HG02884 (cell line): Measurements from ENCODE around the gene HNF4A.

ENCODE experiments used
- ATAC-seq: cut with Tn5 transposase; IDR thresholded peaks from one replicate; pipeline ENCODE4 v1.9.1; 2021; ENCODE audit warnings: mild to moderate bottlenecking, moderate library complexity; ENCODE audit not compliant: unreplicated experiment

HNF4A gene

GRCh38 chr20:44404204-44405181 is 49.0 kb downstream of the HNF4A start:
- no peak for ATAC-seq

- no peak for ATAC-seq
Measured at GRCh38 chr20:44405257-44405656, 49.8 kb downstream of the HNF4A start.

- ATAC-seq, result no peak
Measured at GRCh38 chr20:44405785-44406571, 50.5 kb downstream of the HNF4A start.

- ATAC-seq, result no peak
Measured at GRCh38 chr20:44406572-44407137, 51.2 kb downstream of the HNF4A start.

GRCh38 chr20:44407402-44408184 is 52.1 kb downstream of the HNF4A start:
- ATAC-seq, result no peak

GRCh38 chr20:44409132-44409600 is 53.7 kb downstream of the HNF4A start:
- ATAC-seq, result no peak

GRCh38 chr20:44410583-44411019 is 55.1 kb downstream of the HNF4A start:
- ATAC-seq, result no peak

- ATAC-seq, result no peak
Measured at GRCh38 chr20:44411020-44411756, 55.7 kb downstream of the HNF4A start.

- no peak for ATAC-seq
Measured at GRCh38 chr20:44411757-44412401, 56.4 kb downstream of the HNF4A start.

- ATAC-seq, result no peak
Measured at GRCh38 chr20:44412402-44413144, 57.1 kb downstream of the HNF4A start.

- ATAC-seq, result no peak
Measured at GRCh38 chr20:44413575-44414345, 58.3 kb downstream of the HNF4A start.

- ATAC-seq, result no peak
Measured at GRCh38 chr20:44414346-44414714, 58.8 kb downstream of the HNF4A start.

GRCh38 chr20:44414808-44415207 is 59.3 kb downstream of the HNF4A start:
- ATAC-seq, result no peak

GRCh38 chr20:44415833-44416715 is 60.6 kb downstream of the HNF4A start:
- no peak for ATAC-seq

GRCh38 chr20:44418069-44418905 is 62.8 kb downstream of the HNF4A start:
- no peak for ATAC-seq
